GM12878 (cell line): ENCODE data around the gene CENPK. TPM values are rescaled to one million over a fixed set of nuclear protein-coding genes. Genes with fewer than 3 reads are reported as not detected.
"Not testable (repeated sequence)": the region's sequence is repeated elsewhere in the genome, so short reads cannot be mapped to it uniquely, and the experiment has no call there.

ENCODE experiments used
- ATAC-seq: fragments of 200-7000 bp; cut with Tn5 transposase; 3 replicates; pipeline ENCODE4 v1.9.1; 2020; ENCODE audit warnings: mild to moderate bottlenecking, moderate library complexity
- BruUV-seq: library from RNA; stranded (reverse); fragments of 400-500 nt; replicated peaks from 2 replicates; lab custom pipeline; 2021; lab: Mats Ljungman, UMichigan
- CTCF ChIA-PET: fragments of 300-600 bp; sonication (Branson Sonifier 250); formaldehyde crosslinking; extraction: SDS; loops from one replicate; lab custom pipeline; 2021; ENCODE audit warnings: inconsistent platforms; lab: Yijun Ruan, JAX
- POLR2A ChIA-PET: fragments of 350-600 bp; formaldehyde crosslinking; extraction: SDS; loops from one replicate; lab custom pipeline; 2021; ENCODE audit warnings: inconsistent platforms; lab: Charles Lee
- RAD21 ChIA-PET: fragments of 300-600 bp; sonication (Branson Sonifier 250); formaldehyde crosslinking; loops from one replicate; lab custom pipeline; 2023; ENCODE audit warnings: antibody characterized with exemption; ENCODE audit not compliant: unreplicated experiment; lab: Charles Lee
- SMC1A ChIA-PET: fragments of 300-600 bp; sonication (Branson Sonifier 250); formaldehyde crosslinking; loops from one replicate; lab custom pipeline; 2023; ENCODE audit not compliant: unreplicated experiment, uncharacterized antibody; lab: Charles Lee
- DNase-seq: peaks from one replicate; pipeline ENCODE4 v3.0.0-alpha.2; 2011; ENCODE audit warnings: low read depth, low spot score
- FAIRE-seq: peaks from 3 replicates; lab custom pipeline; 2011; peaks lifted over from hg19 to GRCh38; lab: Jason Lieb, UNC
- H2AFZ ChIP-seq: 2 replicates; pipeline ENCODE4 v1.6.0; 2011; ENCODE audit warnings: low read depth, low read length, control low read depth; ENCODE audit not compliant: control insufficient read depth
- H3K27ac ChIP-seq: 2 replicates; pipeline ENCODE4 v1.5.1; 2011; ENCODE audit warnings: control low read depth; ENCODE audit not compliant: control insufficient read depth, insufficient read depth
- H3K27me3 ChIP-seq, 2 experiments: replicated peaks in 1 of 2; 2 replicates each; pipeline versions ENCODE4 v1.6.0 to v1.6.1; 2011; ENCODE audit warnings: low read length in 1 of 2; ENCODE audit not compliant: control insufficient read depth in 2 of 2, insufficient read depth in 2 of 2
- H3K36me3 ChIP-seq, 2 experiments: 2 replicates each; pipeline ENCODE4 v1.5.1; 2011; ENCODE audit warnings: low read length in 1 of 2; ENCODE audit not compliant: control insufficient read depth in 2 of 2, insufficient read depth in 2 of 2
- H3K4me1 ChIP-seq: 2 replicates; pipeline ENCODE4 v1.6.1; 2011; ENCODE audit warnings: mild to moderate bottlenecking, low read length, moderate library complexity, mixed read lengths; ENCODE audit not compliant: control insufficient read depth, insufficient read depth
- H3K4me2 ChIP-seq: 2 replicates; pipeline ENCODE4 v1.6.0; 2011; ENCODE audit warnings: control low read depth; ENCODE audit not compliant: control insufficient read depth, insufficient read depth
- H3K4me3 ChIP-seq: fragments of 200-600 bp; sonication (generic); 2 replicates; pipeline ENCODE4 v1.5.1; 2016
- H3K79me2 ChIP-seq: 2 replicates; pipeline ENCODE4 v1.6.0; 2011; ENCODE audit warnings: low read length; ENCODE audit not compliant: control insufficient read depth, insufficient read depth
- H3K9ac ChIP-seq: 2 replicates; pipeline ENCODE4 v1.8.0; 2011; ENCODE audit warnings: low read length, control low read depth, mixed read lengths; ENCODE audit not compliant: control insufficient read depth, insufficient read depth
- H3K9me3 ChIP-seq: replicated peaks from 3 replicates; pipeline ENCODE4 v1.5.1; 2011; ENCODE audit warnings: mild to moderate bottlenecking, low read length; ENCODE audit not compliant: control insufficient read depth, insufficient read depth
- H4K20me1 ChIP-seq: 2 replicates; pipeline ENCODE4 v1.6.0; 2011; ENCODE audit not compliant: control insufficient read depth, insufficient read depth
- BCL11A ChIP-seq: IDR thresholded peaks from 2 replicates; pipeline ENCODE4 v1.6.1; 2011; ENCODE audit warnings: low read depth, low read length
- BRCA1 ChIP-seq: IDR thresholded peaks from 2 replicates; pipeline ENCODE4 v1.6.1; 2011; ENCODE audit warnings: low read depth, low read length, improper control_type of control experiment
- WGBS: methylation state at CpG from one replicate; pipeline ENCODE4 v1.1.6; 2016; ENCODE audit warnings: low lambda C conversion rate; ENCODE audit not compliant: insufficient replicate concordance, insufficient coverage; ENCODE audit errors: missing lambda C conversion rate; 5-methylcytosine and 5-hydroxymethylcytosine counted together
- in situ Hi-C: fragments of 300-500 bp; cut with MboI; formaldehyde crosslinking; loops from 9 replicates; pipeline ENCODE4 v1.14.3; 2018; ENCODE audit warnings: mixed read lengths
- intact Hi-C: fragments of 100-400 bp; cut with micrococcal nuclease; formaldehyde crosslinking; loops from one replicate; pipeline ENCODE4 v1.14.2; 2022; ENCODE audit not compliant: unreplicated experiment
- polyA plus RNA-seq, 11 experiments: library from polyadenylated mRNA; depleted of rRNA in 4 of 11; unstranded in 6 of 11; stranded (reverse) in 5 of 11; fragments of >200 nt; fragmentation: Nextera tagmentation in 4 of 11; fragmentation: Illumina TruSeq in 1 of 11; extraction: Ambion mirVana in 4 of 11; extraction: Trizol in 1 of 11; gene quantifications; 1 replicate in 1 of 11; 2 replicates in 10 of 11; pipeline versions ENCODE4 v1.2.1 to v1.2.3, GENCODE V29; 2011 to 2016; ENCODE audit warnings: inconsistent platforms in 2 of 11, missing spikeins in 2 of 11, low read depth in 1 of 11
- total RNA-seq, 4 experiments: library from RNA; depleted of rRNA in 3 of 4; stranded (reverse); fragments of >200 nt in 3 of 4; fragmentation: Illumina TruSeq in 1 of 4; extraction: Trizol in 1 of 4; gene quantifications; 2 replicates each; pipeline versions ENCODE4 v1.2.1 to v1.2.3, GENCODE V29; 2013 to 2021

Gene CENPK
- total and polyA plus RNA-seq, 10 of the 15 experiments (the other 5 are each of a cell fraction or from before 2014, with no cell fraction given): 29.5 to 94.3 (median 43.2) TPM

- TF ChIP-seq BCL11A: no peak
- no peak for TF ChIP-seq BRCA1
- TF ChIP-seq, all 136 proteins: peak for 0
Observed at GRCh38 chr5:65489119-65489518, 73.8 kb downstream of the CENPK start (continued).

GRCh38 chr5:65488038-65488687 lies 74.8 kb downstream of the CENPK start:
- H3K9ac ChIP-seq, ATAC-seq, H3K36me3 ChIP-seq, POLR2A ChIA-PET, BruUV-seq, H4K20me1 ChIP-seq, H3K27ac ChIP-seq, FAIRE-seq, H3K4me3 ChIP-seq, H3K79me2 ChIP-seq, H3K4me2 ChIP-seq, H2AFZ ChIP-seq, H3K9me3 ChIP-seq, CTCF ChIA-PET, RAD21 ChIA-PET, H3K27me3 ChIP-seq, DNase-seq, H3K4me1 ChIP-seq: not testable (repeated sequence)
- 98% methylated on average over 7 of the region's 7 CpGs for WGBS
- intact Hi-C loops: loop anchor here (10.0 kb wide), 1 partner anchor 63 kb away; no protein-coding TSS in a partner anchor
- in situ Hi-C loops: loop anchor here (10.0 kb wide), 1 partner anchor 853 kb away; no protein-coding TSS in a partner anchor
- SMC1A ChIA-PET: interaction anchor here (1.2 to 2.9 kb wide), 2 partner anchors 670 to 677 kb away, joined by 3 to 10 read pairs; no protein-coding TSS in a partner anchor

- not testable (repeated sequence) for H3K4me2 ChIP-seq, DNase-seq, H3K36me3 ChIP-seq, ATAC-seq, H3K4me1 ChIP-seq, H3K9ac ChIP-seq, H3K27ac ChIP-seq, H3K4me3 ChIP-seq, H3K27me3 ChIP-seq, FAIRE-seq, H3K79me2 ChIP-seq, H2AFZ ChIP-seq, BruUV-seq, H3K9me3 ChIP-seq, H4K20me1 ChIP-seq
- WGBS: 95% methylated on average over 2 of the region's 2 CpGs
- ChIA-PET RAD21 (interaction anchor here (0.7 to 1.3 kb wide), 4 partner anchors 371 to 699 kb away, joined by 3 to 6 read pairs (median 4); no protein-coding TSS in a partner anchor), SMC1A (interaction anchor here (0.6 to 2.9 kb wide), 7 partner anchors 28 to 851 kb away, joined by 3 to 10 read pairs (median 3); no protein-coding TSS in a partner anchor), POLR2A (interaction anchor here (0.6 kb wide), 1 partner anchor 835 kb away, joined by 4 read pairs; no protein-coding TSS in a partner anchor), CTCF (interaction anchor here (0.6 to 7.4 kb wide), 6 partner anchors 515 to 702 kb away, joined by 3 to 123 read pairs (median 4); no protein-coding TSS in a partner anchor)
- intact Hi-C loops: loop anchor here (10.0 kb wide), 1 partner anchor 62 kb away; no protein-coding TSS in a partner anchor
- in situ Hi-C loops: loop anchor here (10.0 kb wide), 1 partner anchor 852 kb away; no protein-coding TSS in a partner anchor
Observed at GRCh38 chr5:65486803-65487202, 76.2 kb downstream of the CENPK start.
